GM03348 (cell line): Measurements from ENCODE around the gene CNOT8.

ENCODE experiments used
- DNase-seq: peaks from one replicate; pipeline ENCODE4 v3.0.0; 2012; ENCODE audit warnings: low spot score

Gene CNOT8

DNA sequence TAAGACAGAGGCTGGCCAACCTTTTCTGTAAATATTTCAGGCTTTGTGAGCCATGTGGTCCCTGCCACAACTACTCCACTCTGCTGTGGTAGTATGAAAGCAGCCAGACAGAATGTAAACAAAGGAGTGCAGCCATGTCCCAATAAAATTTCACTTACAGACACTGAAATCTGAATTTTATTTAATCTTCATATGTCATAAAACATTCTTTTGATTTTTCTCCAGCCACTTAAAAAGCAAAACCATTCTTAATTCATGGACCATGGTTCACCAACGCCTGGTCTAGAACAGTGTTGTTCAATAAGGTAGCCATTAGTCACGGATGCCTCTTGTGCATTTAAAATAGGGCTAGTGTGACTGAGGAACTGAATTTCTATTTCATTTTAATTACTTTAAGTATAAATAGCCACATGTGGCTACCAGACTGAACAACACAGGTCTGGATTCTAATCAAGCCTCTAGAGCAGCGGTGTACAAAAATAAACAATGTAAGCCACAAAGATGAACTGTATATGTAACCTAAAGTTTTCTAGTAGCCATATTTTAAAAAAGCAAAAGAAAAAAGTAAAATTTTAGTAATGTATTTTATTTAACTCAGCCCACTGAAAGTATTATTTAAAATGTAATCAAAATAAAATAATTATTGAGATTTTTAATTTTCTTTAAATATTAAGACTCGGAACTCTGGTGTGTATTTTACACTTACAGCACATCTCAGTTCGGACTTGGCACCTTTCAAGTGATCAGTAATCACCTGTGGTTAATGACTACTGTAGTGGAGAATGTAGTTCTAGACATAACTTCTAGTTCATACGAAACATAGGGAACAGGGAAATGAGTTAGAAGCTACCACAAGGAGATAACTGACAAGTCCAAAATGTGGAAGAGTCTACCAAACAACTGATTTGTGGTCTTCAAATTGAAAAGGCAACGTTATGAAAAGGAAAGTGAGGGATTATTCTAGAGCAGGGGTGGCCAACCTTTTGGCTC is 65.3 kb downstream of the CNOT8 start:
- DNase-seq: no peak
